A172 (cell line): ENCODE data around the gene MIDN. TPM values are rescaled to one million over a fixed set of nuclear protein-coding genes. Genes with fewer than 3 reads are reported as not detected.

ENCODE experiments used
- DNase-seq: peaks from one replicate; pipeline ENCODE4 v3.0.0-alpha.2; 2015; ENCODE audit warnings: low spot score
- total RNA-seq: library from RNA; depleted of rRNA; stranded (reverse); fragments of >200 nt; shearing (Covaris generic); gene quantifications from 2 replicates; pipeline ENCODE4 v1.2.3, GENCODE V29; 2014

Gene MIDN
- total RNA-seq, 1 experiment from 2014 or later = 7.0 TPM

DNA sequence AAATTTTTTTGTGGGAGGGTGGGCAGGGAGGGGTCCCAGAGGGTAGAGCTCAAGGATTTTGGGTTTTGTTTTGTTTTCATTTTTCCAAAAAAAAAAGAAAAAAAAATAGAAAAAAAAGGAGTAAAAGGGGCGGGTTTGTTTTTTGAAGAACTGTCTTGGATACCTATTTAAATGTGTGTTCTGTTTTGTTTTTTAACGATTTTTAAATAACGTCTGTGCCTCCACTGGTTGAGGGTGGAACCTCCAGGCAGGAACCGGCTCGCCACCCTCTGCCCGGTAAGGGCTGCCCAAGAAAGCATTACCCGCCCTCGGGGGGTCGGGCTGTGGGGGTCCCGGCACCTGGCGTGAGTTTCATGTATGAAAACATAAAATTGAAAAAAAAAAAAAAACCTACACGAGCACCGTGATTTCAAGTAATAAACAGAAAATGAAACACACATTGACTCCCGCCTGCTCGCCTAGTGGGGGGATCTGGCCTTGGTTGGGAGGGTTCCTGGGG lies 10.4 kb downstream of the MIDN start:
- no peak for DNase-seq

GRCh38 chr19:1259206-1259875 lies 11.0 kb downstream of the MIDN start:
- DNase-seq = peak; percentile 84

GRCh38 chr19:1259876-1260748 lies 11.7 kb downstream of the MIDN start:
- peak; percentile 53 for DNase-seq

DNA sequence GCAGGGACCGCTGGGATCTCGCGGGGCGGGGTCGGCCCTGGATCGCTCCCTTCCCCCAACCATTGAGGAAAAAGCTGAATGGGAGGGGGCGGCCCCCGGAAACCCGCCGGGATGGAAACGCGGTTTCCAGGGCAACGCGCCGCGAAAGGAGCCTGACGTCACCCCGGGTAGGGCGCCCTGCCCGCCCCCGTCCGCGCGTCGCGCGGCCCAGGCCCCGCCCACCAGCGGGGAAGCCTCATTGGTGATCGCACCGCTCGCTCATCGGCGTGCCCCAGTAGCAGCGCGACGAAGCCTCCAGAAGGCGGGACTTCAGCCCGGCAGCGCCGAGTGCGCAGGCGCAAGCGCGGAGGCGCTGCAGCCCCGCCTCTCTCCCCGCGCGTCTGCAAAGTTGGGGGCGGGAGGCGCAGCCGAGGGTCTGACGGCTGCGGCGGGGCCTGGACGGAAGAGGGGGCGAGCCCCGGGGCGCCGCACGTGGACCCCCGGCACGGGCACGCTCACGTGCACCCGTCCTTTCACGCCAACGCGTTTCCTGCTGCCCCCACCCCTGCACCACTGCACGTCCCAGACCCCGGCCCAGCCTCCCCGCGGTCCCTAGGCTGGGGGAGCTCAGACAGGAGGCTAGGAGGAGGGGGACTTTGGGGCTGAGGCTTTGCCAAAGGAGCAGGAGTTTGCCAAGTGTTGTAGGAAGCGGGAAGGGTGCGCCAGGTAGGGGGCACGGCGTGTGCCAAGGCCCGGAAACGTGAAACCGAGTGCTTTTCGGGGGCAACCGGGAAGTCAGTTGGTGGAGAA lies 12.6 kb downstream of the MIDN start:
- peak; percentile 91 for DNase-seq

- DNase-seq = no peak
These were observed 13.1 kb downstream of the MIDN start for GRCh38 chr19:1261538-1261797.

- peak; percentile 84 for DNase-seq
These were observed 13.6 kb downstream of the MIDN start for GRCh38 chr19:1261798-1262622.

- no peak for DNase-seq
These were observed 14.3 kb downstream of the MIDN start for GRCh38 chr19:1262623-1263123.

GRCh38 chr19:1263188-1263587 lies 14.8 kb downstream of the MIDN start:
- DNase-seq = no peak

DNA sequence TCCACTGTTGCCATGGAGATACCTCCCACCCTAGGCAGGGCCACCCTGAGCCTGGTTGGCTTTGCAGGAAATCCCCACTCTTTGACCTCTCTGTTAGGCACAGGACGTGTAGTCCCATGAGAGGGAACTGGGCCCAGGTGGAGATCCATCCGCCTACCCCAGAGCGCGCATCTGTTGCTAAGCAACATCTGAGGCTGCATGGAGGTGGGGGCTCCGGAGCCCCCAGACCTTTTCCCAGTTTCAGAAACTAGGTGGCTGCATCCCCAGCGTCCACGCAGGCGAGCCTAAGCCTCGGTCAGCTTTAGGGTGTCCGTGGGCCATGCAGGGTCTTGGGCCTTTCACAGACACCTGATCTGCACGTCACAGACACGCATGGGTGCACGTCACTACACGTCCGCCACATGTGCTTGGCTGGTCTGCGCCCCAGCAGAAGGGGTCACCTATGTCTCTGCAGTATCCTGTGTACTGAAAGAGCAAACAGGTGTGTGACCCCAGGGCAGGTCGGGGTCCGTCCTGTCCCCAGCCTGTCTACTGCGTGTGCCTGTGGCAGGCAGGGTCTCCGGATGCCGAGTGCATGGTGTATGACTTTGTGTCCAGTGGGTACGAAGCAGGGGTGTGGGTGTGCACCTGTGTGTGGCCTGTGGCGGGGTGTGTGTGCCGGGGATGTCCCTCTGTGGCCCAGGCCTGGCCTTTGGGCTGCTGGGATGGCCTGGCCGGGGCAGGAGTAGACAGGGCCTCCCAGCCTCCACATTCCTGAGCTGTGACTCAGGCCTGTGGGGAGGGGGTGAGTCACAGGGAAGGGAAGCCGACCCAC lies 16.6 kb downstream of the MIDN start:
- DNase-seq = peak; percentile 96

GRCh38 chr19:1265615-1266128 lies 17.3 kb downstream of the MIDN start:
- peak; percentile 85 for DNase-seq

GRCh38 chr19:1266129-1266915 lies 17.9 kb downstream of the MIDN start:
- peak; percentile 87 for DNase-seq

DNA sequence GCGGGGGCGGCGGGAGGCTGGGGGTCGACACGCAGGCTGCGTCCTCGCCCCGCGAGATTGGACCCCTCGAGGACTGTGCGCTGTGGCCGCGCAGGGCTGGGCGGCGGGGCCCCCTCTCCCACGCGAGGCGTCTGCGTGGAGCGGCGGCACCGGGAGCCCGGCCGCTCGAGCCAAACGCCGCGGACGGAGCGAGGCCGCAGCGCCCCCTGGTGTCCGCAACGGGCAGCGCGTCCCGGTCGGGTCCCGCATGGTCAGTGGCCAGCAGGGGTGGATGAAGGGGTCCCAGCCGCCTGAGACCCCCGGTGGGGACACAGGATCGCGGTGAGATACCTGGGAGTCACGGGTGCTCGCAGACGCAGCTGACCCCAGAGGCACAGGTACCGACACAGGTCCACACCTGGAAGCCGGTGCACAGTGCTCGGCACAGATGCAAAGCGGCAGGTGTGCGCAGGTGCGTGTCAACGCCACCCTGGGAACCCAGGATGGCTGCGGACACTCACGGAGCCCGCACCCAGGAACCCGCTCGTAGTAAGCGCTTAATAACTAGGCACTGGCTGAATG lies 18.6 kb downstream of the MIDN start:
- DNase-seq = no peak

DNA sequence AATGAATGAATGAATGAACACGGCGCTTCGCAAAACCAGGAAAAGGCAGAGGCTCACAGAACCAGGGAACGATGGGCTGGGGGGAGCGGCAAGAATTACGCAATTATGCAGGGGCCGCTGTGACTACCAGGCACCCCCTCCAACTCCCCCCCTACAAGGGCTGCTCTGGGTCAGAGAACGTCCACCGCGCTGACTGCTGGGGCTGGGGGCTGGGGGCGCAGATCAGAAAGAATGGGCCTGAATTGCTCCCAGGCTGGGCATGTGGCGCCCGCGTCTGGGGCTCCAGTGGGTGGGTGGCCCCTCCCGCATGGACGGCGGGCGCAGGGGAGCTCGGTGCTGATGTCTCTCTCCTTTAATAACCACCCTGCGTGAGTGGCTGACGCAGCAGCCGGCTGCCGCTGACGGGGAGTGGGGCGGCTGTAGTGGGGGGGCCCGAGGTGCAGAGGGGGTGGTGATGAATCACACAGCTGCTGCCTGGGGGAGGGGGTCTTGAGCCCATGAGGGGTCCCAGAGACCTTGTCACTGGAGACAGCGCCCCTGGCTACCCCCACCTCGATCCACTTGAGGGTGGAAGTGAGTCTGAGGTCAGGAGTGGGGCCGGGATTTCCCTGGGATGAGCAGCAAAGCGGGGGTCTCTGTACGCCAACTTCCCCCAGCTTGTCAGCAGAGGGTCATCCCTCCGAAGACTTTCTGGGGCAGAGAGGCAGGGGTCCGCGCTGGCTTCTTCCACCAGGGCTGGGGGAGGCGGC lies 19.3 kb downstream of the MIDN start:
- DNase-seq = no peak

DNA sequence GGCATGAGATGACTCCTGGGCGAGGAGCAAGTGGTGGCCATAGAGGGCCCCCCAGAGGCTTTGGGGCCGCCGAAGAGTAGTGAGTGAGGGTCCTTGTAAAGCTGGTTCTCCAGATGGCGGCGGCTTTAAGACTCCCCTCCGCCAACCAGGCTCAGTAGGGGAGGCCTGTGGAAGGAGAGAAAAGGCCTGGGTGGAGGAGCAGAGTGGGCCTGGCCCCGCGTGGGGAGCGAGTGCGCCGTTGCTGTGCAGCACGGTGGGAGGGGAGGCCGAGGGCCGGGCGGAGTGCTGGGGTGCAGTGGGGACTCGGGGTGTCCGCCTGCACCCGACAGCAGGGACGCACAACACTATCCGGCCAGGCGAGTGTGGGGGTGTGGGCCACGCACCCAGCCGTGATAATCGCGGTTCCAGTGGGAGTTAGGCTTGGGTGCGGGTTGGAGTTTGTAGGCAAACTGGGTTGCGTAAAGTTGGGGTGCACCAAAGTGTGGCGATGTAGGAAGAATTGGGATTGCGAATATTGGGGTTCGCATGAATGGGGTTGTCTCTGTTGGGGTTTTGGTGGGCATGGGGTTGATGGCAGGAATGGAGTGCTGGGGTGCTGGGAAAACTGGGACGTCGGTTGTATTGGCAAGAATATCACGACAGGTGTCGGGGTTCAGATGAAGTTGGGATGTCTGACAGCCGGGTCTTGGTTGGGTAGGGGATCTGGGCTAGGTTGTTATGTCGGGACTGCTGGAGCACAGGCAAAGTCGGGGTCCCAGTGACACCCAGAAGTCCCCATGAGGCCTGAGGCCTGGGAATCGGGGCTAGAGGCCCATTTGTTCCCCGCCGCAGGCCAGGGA lies 20.1 kb downstream of the MIDN start:
- DNase-seq = no peak

GRCh38 chr19:1269065-1269477 lies 20.7 kb downstream of the MIDN start, which contains the start of gene CIRBP:
Gene CIRBP (plus strand): TSS chr19:1269332. CDS start chr19:1270934, 1,602 bp downstream.
- peak; percentile 98 for DNase-seq

- peak; percentile 75 for DNase-seq
These were observed 21.3 kb downstream of the MIDN start for GRCh38 chr19:1269478-1270212.
